ENCODE data around the gene CATSPERZ.

The CATSPERZ gene

GRCh38 chr11:64284962-64285884 lies 14.9 kb upstream of the CATSPERZ start, which contains the start of gene GPR137:
TSS of gene GPR137 (plus strand) at chr11:64285848. CDS start at chr11:64286525, 677 bp downstream.
- peak; percentile 73 to 95 (median 87) for DNase-seq (ENCODE audit: low read depth in 2 of 3, low spot score in 1 of 3)

- DNase-seq (ENCODE audit: low read depth in 2 of 3, low spot score in 1 of 3), result no peak
Observed at GRCh38 chr11:64285885-64286800, 14.0 kb upstream of the CATSPERZ start.

- DNase-seq (ENCODE audit: low read depth in 2 of 3, low spot score in 1 of 3), result no peak
Observed at GRCh38 chr11:64286801-64287159, 13.4 kb upstream of the CATSPERZ start.

- DNase-seq (ENCODE audit: low read depth in 2 of 3, low spot score in 1 of 3), result no peak
Observed at GRCh38 chr11:64287676-64288352, 12.3 kb upstream of the CATSPERZ start.

- DNase-seq (ENCODE audit: low read depth in 2 of 3, low spot score in 1 of 3), result no peak
Observed at GRCh38 chr11:64288353-64288750, 11.8 kb upstream of the CATSPERZ start.

GRCh38 chr11:64289002-64289564 lies 11.1 kb upstream of the CATSPERZ start:
- no peak for DNase-seq (ENCODE audit: low read depth in 2 of 3, low spot score in 1 of 3)

GRCh38 chr11:64290352-64291261 lies 9.6 kb upstream of the CATSPERZ start:
- DNase-seq (ENCODE audit: low read depth in 2 of 3, low spot score in 1 of 3), result no peak

GRCh38 chr11:64291262-64291751 lies 8.9 kb upstream of the CATSPERZ start, which contains the start of gene KCNK4:
TSS of gene KCNK4 (plus strand) at chr11:64291302. CDS start at chr11:64293019, 1,717 bp downstream.
- DNase-seq (ENCODE audit: low read depth in 2 of 3, low spot score in 1 of 3), result no peak

GRCh38 chr11:64291752-64292459 lies 8.3 kb upstream of the CATSPERZ start:
- no peak for DNase-seq (ENCODE audit: low read depth in 2 of 3, low spot score in 1 of 3)

- no peak for DNase-seq (ENCODE audit: low read depth in 2 of 3, low spot score in 1 of 3)
Observed at GRCh38 chr11:64292460-64293254, 7.5 kb upstream of the CATSPERZ start.

- no peak for DNase-seq (ENCODE audit: low read depth in 2 of 3, low spot score in 1 of 3)
Observed at GRCh38 chr11:64294774-64295173, 5.4 kb upstream of the CATSPERZ start.

GRCh38 chr11:64295760-64296159 lies 4.4 kb upstream of the CATSPERZ start:
- no peak for DNase-seq (ENCODE audit: low read depth in 2 of 3, low spot score in 1 of 3)

GRCh38 chr11:64296236-64296635 lies 3.9 kb upstream of the CATSPERZ start:
- DNase-seq (ENCODE audit: low read depth in 2 of 3, low spot score in 1 of 3), result no peak

GRCh38 chr11:64296830-64297698 lies 3.1 kb upstream of the CATSPERZ start:
- DNase-seq (ENCODE audit: low read depth in 2 of 3, low spot score in 1 of 3), result no peak

- no peak for DNase-seq (ENCODE audit: low read depth in 2 of 3, low spot score in 1 of 3)
Observed at GRCh38 chr11:64297699-64298358, 2.3 kb upstream of the CATSPERZ start.

GRCh38 chr11:64298966-64299846 lies 952 bp upstream of the CATSPERZ start:
- DNase-seq (ENCODE audit: low read depth in 2 of 3, low spot score in 1 of 3), result no peak
